Transverse colon (tissue), 4 donors: ENCODE results near the gene ARAP1. TPM values are rescaled to one million over a fixed set of nuclear protein-coding genes. Genes with fewer than 3 reads are reported as not detected.

Experiments
- DNase-seq: peaks from one replicate; pipeline ENCODE4 v3.0.0-alpha.2; 2019
- H3K27ac ChIP-seq, 4 donors: fragments of 200-600 bp; sonication (generic); 2 replicates each; pipeline ENCODE4 v1.5.1; 2016 to 2018; ENCODE audit warnings: inconsistent platforms in 4 of 4
- H3K27me3 ChIP-seq: fragments of 200-600 bp; sonication (generic); 2 replicates; pipeline ENCODE4 v1.5.1; 2017; ENCODE audit warnings: inconsistent platforms
- H3K36me3 ChIP-seq, 4 donors: fragments of 200-600 bp; sonication (generic); 2 replicates each; pipeline ENCODE4 v1.5.1; 2017 to 2019; ENCODE audit warnings: inconsistent platforms in 4 of 4
- H3K4me1 ChIP-seq, 4 donors: fragments of 200-600 bp; sonication (generic); 2 replicates each; pipeline ENCODE4 v1.5.1; 2017 to 2020; ENCODE audit warnings: inconsistent platforms in 4 of 4
- H3K4me3 ChIP-seq, 4 donors: fragments of 200-600 bp; sonication (generic); 1 replicate in 1 of 4; 2 replicates in 3 of 4; pipeline versions ENCODE4 v1.5.1 to v1.6.1; 2017 to 2019; ENCODE audit warnings: inconsistent platforms in 4 of 4
- H3K9me3 ChIP-seq, 2 donors: fragments of 200-600 bp; sonication (generic); 2 replicates each; pipeline ENCODE4 v1.5.1; 2017 to 2019; ENCODE audit warnings: inconsistent platforms in 2 of 2
- EP300 ChIP-seq: sonication (generic); formaldehyde crosslinking; IDR thresholded peaks from one replicate; pipeline ENCODE4 v1.6.1; 2017; ENCODE audit warnings: antibody characterized with exemption, low read depth
- POLR2A ChIP-seq: fragments of 450-650 bp; IDR thresholded peaks from one replicate; pipeline ENCODE4 v1.6.1; 2016; ENCODE audit warnings: antibody characterized with exemption, mild to moderate bottlenecking, moderate library complexity
- POLR2AphosphoS5 ChIP-seq, 3 donors: sonication (generic); formaldehyde crosslinking; IDR thresholded peaks; one replicate each; pipeline ENCODE4 v1.6.1; 2016; ENCODE audit warnings: antibody characterized with exemption in 3 of 3
- WGBS, 2 donors: methylation state at CpG; one replicate each; pipeline ENCODE4 v1.1.5; 2018; ENCODE audit warnings: low coverage in 1 of 2; 5-methylcytosine and 5-hydroxymethylcytosine counted together
- in situ Hi-C, 4 donors: fragments of 200-750 bp; cut with MboI; loops; one replicate each; pipeline versions ENCODE4 v1.15.0 to v1.15.1; 2017; ENCODE audit warnings: low sequenced_read_pairs in 3 of 4, low pct_ligation_motif_present in 1 of 4, low pct_unique_long_range_greater_than_20kb in 1 of 4
- intact Hi-C: fragments of 100-400 bp; cut with DNase I; formaldehyde crosslinking; loops from one replicate; pipeline ENCODE4 v1.15.1; 2023; ENCODE audit warnings: low total_unique reads
- total RNA-seq, 4 donors: library from RNA; depleted of rRNA; stranded (reverse); fragments of >200 nt; gene quantifications; one replicate each; pipeline ENCODE4 v1.1.0, GENCODE V29; 2016
- TF ChIP-seq, protein P1 (sequence below), 5 experiments: fragments of 200-600 bp in 3 of 5; fragments of 450-650 bp in 2 of 5; sonication (generic) in 3 of 5; IDR thresholded peaks; 1 replicate in 2 of 5; 2 replicates in 3 of 5; pipeline ENCODE4 v1.5.1; 2016 to 2017; ENCODE audit warnings: antibody characterized with exemption in 5 of 5, inconsistent platforms in 3 of 5, mild to moderate bottlenecking in 2 of 5, moderate library complexity in 1 of 5

ARAP1 gene
- total RNA-seq, 4 donors from 2014 or later: 99.4 to 233 (median 108) TPM

DNA sequence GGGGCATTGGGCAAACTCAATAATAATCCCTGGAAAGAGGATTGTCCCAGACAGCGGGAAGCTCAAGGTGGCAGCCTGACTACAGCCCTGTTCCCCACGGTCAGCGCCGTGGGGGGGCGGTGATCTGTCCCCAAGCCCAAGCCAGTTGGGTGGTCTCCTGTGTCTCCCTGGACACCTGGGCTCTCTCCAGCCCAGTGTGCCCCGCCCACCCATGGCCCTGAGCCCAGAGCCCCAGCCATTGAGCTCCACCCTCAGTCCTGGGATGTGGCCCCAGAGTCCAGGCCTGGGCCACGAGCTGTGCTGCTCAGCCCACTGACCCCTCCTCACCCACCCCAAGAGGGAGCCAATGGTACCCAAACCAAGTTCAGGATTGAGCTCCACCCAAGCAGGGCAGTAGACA, 50.1 kb downstream of the ARAP1 start:
- peaks cover 0 to 28% (median 6%) of the 10 kb centered on the region in 4 donors for H3K36me3 ChIP-seq

DNA sequence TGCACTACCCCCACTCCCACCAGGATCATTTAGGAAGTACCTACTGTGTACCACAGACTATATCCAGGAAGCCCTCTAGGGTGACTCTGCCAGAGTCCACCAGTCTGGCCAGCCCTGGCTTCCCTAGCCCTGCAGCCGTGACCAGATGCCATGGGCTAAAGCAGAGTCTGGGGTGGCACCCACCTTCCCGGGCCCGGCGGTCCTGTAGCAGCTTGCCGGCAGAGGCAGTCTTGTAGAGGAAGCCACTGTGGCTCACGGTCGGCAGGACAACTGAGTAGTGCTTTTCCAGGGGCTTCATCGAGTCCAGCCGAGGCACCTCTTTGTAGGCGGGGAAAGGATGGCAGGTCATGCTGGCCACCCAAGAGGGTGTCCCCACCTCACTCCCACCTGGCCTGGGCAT, 50.7 kb downstream of the ARAP1 start:
- peaks cover 0 to 9% (median 3%) of the 10 kb centered on the region in 4 donors for H3K4me1 ChIP-seq
- no peaks in the 10 kb centered on the region for H3K9me3 ChIP-seq
- no peak overlapping the region for H3K4me3 ChIP-seq
- TF ChIP-seq, protein P1, sequence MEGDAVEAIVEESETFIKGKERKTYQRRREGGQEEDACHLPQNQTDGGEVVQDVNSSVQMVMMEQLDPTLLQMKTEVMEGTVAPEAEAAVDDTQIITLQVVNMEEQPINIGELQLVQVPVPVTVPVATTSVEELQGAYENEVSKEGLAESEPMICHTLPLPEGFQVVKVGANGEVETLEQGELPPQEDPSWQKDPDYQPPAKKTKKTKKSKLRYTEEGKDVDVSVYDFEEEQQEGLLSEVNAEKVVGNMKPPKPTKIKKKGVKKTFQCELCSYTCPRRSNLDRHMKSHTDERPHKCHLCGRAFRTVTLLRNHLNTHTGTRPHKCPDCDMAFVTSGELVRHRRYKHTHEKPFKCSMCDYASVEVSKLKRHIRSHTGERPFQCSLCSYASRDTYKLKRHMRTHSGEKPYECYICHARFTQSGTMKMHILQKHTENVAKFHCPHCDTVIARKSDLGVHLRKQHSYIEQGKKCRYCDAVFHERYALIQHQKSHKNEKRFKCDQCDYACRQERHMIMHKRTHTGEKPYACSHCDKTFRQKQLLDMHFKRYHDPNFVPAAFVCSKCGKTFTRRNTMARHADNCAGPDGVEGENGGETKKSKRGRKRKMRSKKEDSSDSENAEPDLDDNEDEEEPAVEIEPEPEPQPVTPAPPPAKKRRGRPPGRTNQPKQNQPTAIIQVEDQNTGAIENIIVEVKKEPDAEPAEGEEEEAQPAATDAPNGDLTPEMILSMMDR (IDR thresholded peaks at IDR 0.05): no peak
- TF ChIP-seq POLR2AphosphoS5 (IDR thresholded peaks at IDR 0.05): no peak
- TF ChIP-seq EP300: no peak
- no peak for TF ChIP-seq POLR2A
- peaks cover 0 to 28% (median 6%) of the 10 kb centered on the region in 4 donors for H3K36me3 ChIP-seq
- DNase-seq: no peak
- intact Hi-C loops: no loop called here
- no peaks in the 10 kb centered on the region for H3K27me3 ChIP-seq
- in situ Hi-C loops: no loop called here
- H3K27ac ChIP-seq: no peak overlapping the region
- 91% methylated on average over 10 of the region's 10 CpGs; no CpG with 5 or more reads in 1 of the 2 donors for WGBS, 2 donors

More for the DNA sequence above, 50.1 kb downstream of the ARAP1 start:
- no peaks in the 10 kb centered on the region for H3K9me3 ChIP-seq
- no peak overlapping the region for H3K4me3 ChIP-seq
- in situ Hi-C loops (no loop called here), intact Hi-C loops (no loop called here)
- WGBS, 2 donors: 89% methylated on average over 7 of the region's 7 CpGs; no CpG with 5 or more reads in 1 of the 2 donors
- no peak overlapping the region for H3K27ac ChIP-seq
- no peaks in the 10 kb centered on the region for H3K27me3 ChIP-seq
- DNase-seq: no peak
- TF ChIP-seq EP300 (no peak), POLR2A (no peak), POLR2AphosphoS5 (IDR thresholded peaks at IDR 0.05) (no peak)
- TF ChIP-seq, protein P1 (IDR thresholded peaks at IDR 0.05): no peak
- H3K4me1 ChIP-seq: peaks cover 0 to 9% (median 3%) of the 10 kb centered on the region in 4 donors

DNA sequence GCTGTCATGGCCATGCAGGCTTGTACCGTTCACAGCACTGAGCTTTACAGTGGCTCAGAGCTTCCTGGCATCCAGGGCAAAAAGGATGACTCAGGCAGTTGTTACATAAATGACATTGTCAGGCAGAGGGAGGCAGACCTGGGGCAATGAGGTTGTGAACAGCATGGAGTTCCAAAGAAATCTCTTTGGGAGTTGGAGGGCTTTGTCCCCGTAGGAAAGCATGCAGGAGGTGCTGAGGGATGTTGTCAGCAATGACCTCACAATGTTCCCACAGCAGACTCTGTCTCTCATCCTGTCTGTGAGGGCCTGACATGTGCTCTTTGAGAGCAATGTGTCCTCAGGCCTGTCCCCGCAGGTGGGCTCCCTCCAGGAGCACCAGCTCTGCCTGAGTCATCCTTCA, 52.1 kb downstream of the ARAP1 start:
- no peak overlapping the region for H3K4me3 ChIP-seq
- H3K27ac ChIP-seq: no peak overlapping the region
- H3K36me3 ChIP-seq: peaks cover 0 to 31% (median 8%) of the 10 kb centered on the region in 4 donors
- 86% methylated on average over 3 of the region's 3 CpGs; no CpG with 5 or more reads in 1 of the 2 donors for WGBS, 2 donors
- no peaks in the 10 kb centered on the region for H3K27me3 ChIP-seq
- no peak for DNase-seq
- H3K9me3 ChIP-seq: no peaks in the 10 kb centered on the region
- intact Hi-C loops: no loop called here
- no peak for TF ChIP-seq EP300
- no peak for TF ChIP-seq POLR2AphosphoS5 (IDR thresholded peaks at IDR 0.05)
- TF ChIP-seq POLR2A: no peak
- TF ChIP-seq, protein P1 (IDR thresholded peaks at IDR 0.05): no peak
- in situ Hi-C loops: no loop called here
- peaks cover 0 to 9% (median 3%) of the 10 kb centered on the region in 4 donors for H3K4me1 ChIP-seq

DNA sequence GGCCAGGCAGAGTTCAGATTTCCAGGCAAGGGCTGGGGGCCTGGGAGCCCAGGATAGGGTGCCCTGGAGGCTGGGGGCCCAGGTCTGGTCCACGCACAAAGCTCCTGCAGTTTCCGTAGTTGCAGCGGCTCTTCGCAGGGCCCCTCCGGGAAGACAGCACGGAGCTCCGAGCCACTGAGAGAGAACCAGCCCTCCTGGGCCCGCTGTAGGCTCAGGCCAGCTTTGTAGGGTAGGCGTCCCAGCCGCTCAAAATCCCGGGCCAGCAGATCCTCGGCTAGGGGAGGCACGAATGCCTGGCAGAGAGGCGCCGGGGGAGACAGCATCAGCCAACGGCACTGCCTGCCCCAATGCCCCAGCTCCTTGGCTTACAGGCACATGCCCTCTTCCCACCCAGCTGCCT, 54.4 kb downstream of the ARAP1 start:
- WGBS, 2 donors: 88% methylated on average over 9 of the region's 16 CpGs; no CpG with 5 or more reads in 1 of the 2 donors
- Histone ChIP-seq H3K9me3 (no peaks in the 10 kb centered on the region), H3K27me3 (no peaks in the 10 kb centered on the region), H3K36me3 (peaks cover 0 to 46% (median 17%) of the 10 kb centered on the region in 4 donors), H3K4me1 (no peaks in the 10 kb centered on the region), H3K27ac (no peak overlapping the region), H3K4me3 (no peak overlapping the region)
- no peak for DNase-seq
- in situ Hi-C loops: no loop called here
- no peak for TF ChIP-seq POLR2A
- TF ChIP-seq POLR2AphosphoS5 (IDR thresholded peaks at IDR 0.05): no peak
- TF ChIP-seq EP300: no peak
- TF ChIP-seq, protein P1 (IDR thresholded peaks at IDR 0.05): no peak
- intact Hi-C loops: no loop called here
